GM19468 (cell line): ENCODE data around the gene CC2D2A.

Experiments used
- ATAC-seq: cut with Tn5 transposase; IDR thresholded peaks from one replicate; pipeline ENCODE4 v1.9.1; 2021; ENCODE audit warnings: mild to moderate bottlenecking, moderate library complexity, moderate number of reproducible peaks; ENCODE audit not compliant: unreplicated experiment; ENCODE audit errors: extremely low read depth

CC2D2A gene

DNA sequence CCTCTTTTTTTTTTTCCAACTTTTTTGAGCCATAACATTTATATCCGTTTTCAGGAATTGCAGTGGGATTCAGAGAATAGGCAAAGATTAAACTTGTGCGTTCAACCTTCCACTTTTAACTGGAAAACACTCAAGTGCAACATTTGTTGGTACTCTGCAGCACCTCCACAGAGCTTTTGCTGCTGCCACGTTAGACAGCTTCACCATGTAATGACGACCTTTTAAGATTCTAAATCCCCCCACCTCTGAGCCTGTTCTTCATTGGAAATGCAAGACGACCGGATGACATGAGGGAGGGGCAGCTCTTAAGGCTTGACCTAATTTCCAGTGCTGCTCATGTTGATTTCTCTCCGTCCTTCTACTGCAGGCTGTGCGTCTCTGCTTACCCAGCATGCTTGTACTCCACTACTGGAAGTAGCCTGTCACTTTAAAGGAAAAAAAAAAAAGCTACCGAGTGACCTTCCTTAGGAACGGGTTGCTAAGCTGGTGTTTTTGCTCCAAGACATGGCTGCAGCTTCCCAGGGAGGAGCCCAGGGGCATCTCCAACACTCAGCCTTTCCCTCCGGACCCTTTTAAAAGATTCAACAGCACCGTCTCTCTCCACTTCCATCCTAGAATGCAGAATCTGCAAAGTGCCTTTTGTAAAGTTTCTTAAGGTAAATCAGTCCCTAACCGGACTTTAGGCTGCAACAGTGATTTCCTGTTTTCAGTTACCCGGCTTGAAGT, at the start of gene CC2D2A:
TSS of gene CC2D2A (plus strand) at position 481 of the 726 bp plus-strand sequence. CDS start 6,051 bp downstream, outside the sequence.
- ATAC-seq, result no peak

DNA sequence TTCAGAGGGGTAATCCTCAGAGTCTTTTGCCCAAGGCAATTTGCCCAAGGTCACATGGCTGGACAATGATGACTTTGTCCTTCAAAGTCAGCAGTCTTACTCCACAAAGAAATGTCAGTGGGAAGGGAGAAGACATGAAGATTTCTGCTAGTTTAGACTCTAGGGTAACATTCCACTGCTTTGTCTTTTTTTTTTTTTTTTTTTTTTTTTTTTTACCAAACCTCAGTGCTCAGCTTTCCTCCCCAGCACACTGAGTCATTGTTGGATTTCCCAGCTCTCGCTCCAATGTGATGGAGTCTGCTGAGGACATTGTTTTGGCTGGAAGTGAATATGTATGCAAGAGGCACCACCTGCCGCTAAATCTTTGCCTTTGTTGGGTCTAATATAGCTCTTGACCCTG, 49.0 kb upstream of the CC2D2A start:
- ATAC-seq, result no peak

GRCh38 chr4:15423285-15423711, 46.4 kb upstream of the CC2D2A start:
- ATAC-seq, result no peak

- no peak for ATAC-seq
Measured at GRCh38 chr4:15425520-15425919, 44.2 kb upstream of the CC2D2A start.

GRCh38 chr4:15427161-15427560, 42.5 kb upstream of the CC2D2A start:
- no peak for ATAC-seq

DNA sequence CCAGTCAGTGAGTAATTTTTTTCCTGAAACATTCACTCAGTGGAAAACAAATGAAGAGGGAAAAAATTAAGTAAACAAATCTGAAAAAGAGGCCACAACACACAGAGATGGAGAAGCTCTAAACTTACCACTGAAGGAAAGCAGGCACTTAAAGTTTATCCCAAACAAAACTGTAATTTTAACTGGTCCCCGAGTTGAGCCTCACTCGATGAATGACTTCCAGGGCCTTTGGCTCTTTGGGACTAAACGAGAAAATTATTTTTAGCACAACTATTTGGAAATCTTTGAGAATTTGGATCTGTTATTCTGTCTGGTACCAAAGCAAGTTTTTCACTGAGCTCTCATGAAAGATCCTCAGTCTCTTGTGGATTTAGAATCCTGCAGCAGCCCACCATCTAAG, 42.0 kb upstream of the CC2D2A start, which contains the start of gene C1QTNF7:
TSS of gene C1QTNF7 (plus strand) at position 333 of the 400 bp plus-strand sequence. CDS start 7,711 bp downstream, outside the sequence.
- ATAC-seq, result no peak

GRCh38 chr4:15428611-15429010, 41.1 kb upstream of the CC2D2A start:
- no peak for ATAC-seq

DNA sequence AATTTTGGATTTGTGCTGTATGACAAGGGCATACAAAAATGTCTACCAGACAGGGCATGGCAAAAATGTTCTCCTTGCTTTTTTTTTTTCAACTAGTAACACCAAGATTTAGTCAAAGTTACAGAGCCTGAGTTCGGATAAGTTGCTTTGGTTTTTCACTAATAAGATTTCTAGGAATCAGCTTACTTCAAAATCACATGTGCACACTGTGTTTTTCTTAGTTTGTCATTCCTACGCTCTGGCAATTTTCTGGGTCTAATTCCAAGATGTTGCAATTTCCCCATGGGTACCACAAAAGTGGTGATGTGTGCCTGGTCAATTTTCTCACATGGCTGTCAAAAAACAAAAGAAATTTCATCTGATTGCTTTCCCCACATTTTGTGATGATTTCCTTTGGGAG, 35.6 kb upstream of the CC2D2A start:
- no peak for ATAC-seq

GRCh38 chr4:15434676-15435075, 35.0 kb upstream of the CC2D2A start:
- ATAC-seq, result no peak

GRCh38 chr4:15436513-15436912, 33.2 kb upstream of the CC2D2A start:
- ATAC-seq, result no peak

DNA sequence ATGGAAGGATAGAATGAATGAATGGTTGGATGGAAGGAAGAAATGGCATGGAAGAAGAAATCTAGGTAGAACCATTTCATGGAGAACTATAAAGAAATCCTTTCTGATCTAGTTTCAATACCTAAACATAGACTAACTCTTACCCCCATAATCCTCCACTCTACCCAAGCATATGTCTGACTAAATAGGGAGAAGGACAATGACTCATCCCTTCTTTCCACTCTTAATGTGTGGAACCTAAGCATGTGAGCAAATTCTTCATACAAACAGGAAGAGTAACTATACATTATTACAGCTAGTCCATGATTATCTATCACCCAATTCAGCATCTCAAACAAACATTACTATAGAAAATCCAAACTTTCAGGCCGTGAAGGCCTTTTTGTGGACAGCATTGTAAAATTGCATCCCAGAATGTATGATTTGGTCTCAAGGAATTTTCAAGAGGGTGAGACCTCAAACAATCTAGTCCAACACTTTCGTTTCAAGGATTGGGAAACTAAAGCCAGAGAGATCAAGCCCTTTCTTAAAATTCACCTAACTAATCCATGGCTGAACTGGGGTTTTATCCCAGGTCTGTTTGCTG, 30.6 kb upstream of the CC2D2A start:
- no peak for ATAC-seq

GRCh38 chr4:15443371-15444160, 26.1 kb upstream of the CC2D2A start:
- no peak for ATAC-seq

- no peak for ATAC-seq
Measured at GRCh38 chr4:15444276-15444675, 25.4 kb upstream of the CC2D2A start.

GRCh38 chr4:15444879-15445547, 24.7 kb upstream of the CC2D2A start:
- ATAC-seq, result no peak

DNA sequence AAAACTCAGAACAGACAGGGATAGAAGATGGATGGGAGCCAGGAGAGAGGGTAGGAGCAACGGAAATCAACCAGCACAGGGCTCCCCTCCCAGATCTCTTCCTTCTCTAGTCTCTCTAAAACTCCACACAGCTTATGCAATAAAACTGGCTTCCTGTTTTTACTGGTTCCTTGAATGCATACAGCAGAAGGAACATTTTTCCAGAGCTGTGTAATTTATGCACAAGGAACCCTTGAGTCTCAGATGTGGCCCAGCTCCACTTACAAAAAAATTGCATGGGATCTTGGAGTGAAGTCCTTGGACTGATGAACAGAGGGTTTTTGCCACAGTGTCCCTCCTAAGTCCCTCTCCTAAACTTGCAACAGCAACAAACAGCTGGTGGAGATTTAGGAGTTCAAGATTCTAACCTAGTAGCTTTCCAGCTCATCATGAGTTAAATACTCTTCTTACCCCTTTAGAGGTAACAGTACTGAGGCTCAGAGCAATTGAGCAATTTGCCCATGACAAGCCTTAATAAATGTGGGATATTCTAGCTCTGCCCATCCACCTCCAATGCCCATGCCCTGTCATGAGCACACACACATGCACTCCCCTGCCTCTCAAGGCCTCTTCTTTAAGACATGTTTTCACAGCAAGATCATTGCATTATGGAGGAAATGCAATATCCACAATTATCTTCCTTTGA, 18.4 kb upstream of the CC2D2A start:
- no peak for ATAC-seq

DNA sequence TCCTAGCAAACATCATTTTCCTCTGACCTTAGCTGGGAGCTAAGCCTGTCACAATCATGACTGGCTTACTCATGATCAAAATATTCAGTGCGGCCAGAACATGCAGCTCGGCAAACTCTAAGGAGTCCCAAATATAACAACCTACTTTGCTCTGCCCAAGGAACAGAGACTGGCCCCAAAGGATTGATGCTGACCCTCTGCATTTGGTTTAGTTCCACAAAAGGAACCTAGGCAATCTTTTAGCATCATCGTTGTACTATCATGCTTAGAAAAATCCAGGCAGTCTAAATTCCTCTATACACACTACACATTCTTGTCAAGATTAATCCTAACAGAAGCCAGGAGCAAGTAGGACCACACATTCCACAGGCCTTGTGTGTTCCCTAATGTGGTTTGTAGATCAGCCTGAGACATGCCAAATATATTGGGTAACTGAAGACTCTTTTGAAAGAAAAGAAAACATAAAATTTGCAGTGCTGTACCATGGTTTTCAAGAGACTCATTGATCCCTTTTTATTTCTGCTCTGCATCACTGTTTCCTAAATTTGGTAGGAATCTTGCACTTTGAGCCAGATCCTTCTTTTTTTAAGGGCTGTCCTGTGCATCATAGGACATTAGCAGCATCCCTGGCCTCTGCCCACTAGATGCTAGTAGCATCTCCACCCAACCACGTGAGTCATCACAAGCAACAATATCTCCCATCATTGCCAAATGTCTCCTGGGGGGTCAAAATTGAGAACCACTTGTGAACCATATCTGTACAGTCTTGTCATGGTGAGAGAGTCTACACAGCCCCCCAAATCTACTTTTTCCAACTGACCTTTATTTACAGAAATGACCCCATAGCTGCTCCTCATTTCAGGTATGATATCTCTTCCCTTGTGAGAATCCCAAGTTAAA, 17.6 kb upstream of the CC2D2A start:
- no peak for ATAC-seq

GRCh38 chr4:15455290-15455689, 14.4 kb upstream of the CC2D2A start:
- ATAC-seq, result no peak

DNA sequence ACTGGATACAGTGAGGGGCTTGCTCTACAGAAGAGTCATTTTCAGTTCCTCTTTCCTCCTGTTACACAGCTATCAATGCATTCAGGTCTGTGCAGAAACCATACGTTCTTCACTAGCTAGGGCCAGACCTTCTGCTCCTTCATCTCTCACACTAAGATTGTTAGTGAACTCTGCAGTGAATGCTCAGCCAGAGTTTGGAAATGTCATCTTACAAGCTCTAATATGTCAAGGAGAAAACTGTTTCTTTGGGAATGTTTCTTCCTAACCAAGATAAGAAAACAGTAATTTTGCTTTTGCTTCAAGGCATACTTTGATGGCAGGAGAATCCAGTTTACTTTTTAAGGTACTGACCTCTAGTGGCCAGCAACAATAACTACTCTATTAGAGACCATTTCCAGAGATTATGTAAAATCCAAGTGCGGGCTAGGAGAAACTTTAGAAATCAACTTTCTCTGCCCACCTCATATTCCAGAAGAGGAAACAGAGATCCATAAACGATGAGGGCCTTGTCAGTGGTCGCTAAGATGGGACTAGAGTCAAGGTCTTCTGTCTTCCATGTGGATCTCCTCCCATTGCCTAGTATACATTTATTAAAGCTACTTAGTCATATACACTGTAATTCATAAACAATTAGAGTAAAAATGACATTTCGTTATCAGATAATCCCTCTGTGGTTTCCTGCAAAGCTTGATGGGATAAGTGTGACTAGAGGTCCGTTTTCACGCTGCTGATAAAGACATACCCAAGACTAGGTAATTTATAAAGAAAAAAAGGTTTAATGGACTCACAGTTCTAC, 12.1 kb upstream of the CC2D2A start:
- ATAC-seq, result peak; percentile 93
